Loucy (cell line): ENCODE data around the gene MIER2.
"Not testable (repeated sequence)": the region's sequence is repeated elsewhere in the genome, so short reads cannot be mapped to it uniquely, and the experiment has no call there.

Source experiments
- H2AFZ ChIP-seq: fragments of 200-600 bp; sonication (generic); 2 replicates; pipeline ENCODE4 v1.6.0; 2016; ENCODE audit warnings: antibody characterized with exemption, mild to moderate bottlenecking, low read length, moderate library complexity
- H3F3A ChIP-seq: fragments of 200-600 bp; 2 replicates; pipeline ENCODE4 v1.6.0; 2016; ENCODE audit warnings: antibody characterized with exemption, low read depth, mild to moderate bottlenecking
- H3K27me3 ChIP-seq: fragments of 200-600 bp; sonication (generic); 2 replicates; pipeline ENCODE4 v1.6.1; 2014; ENCODE audit warnings: low read length, mild to moderate bottlenecking; ENCODE audit not compliant: insufficient read depth, poor library complexity, severe bottlenecking
- H3K36me3 ChIP-seq: fragments of 200-600 bp; sonication (generic); 2 replicates; pipeline ENCODE4 v1.6.1; 2016; ENCODE audit warnings: low read length; ENCODE audit not compliant: insufficient read depth
- H3K4me1 ChIP-seq: fragments of 200-600 bp; sonication (generic); 2 replicates; pipeline ENCODE4 v1.5.1; 2014; ENCODE audit warnings: low read length, mild to moderate bottlenecking; ENCODE audit not compliant: insufficient read depth, poor library complexity, severe bottlenecking
- H3K4me2 ChIP-seq: fragments of 200-600 bp; sonication (generic); 2 replicates; pipeline ENCODE4 v1.6.0; 2014; ENCODE audit warnings: antibody characterized with exemption, low read length, low read depth, mild to moderate bottlenecking; ENCODE audit not compliant: poor library complexity, severe bottlenecking
- H3K4me3 ChIP-seq: fragments of 200-600 bp; sonication (generic); 2 replicates; pipeline ENCODE4 v1.5.1; 2014; ENCODE audit warnings: low read length, mild to moderate bottlenecking, mixed read lengths; ENCODE audit not compliant: poor library complexity, severe bottlenecking
- H3K79me2 ChIP-seq: fragments of 200-600 bp; sonication (generic); 2 replicates; pipeline ENCODE4 v1.6.1; 2014; ENCODE audit warnings: low read length; ENCODE audit not compliant: insufficient read depth
- H3K9ac ChIP-seq: fragments of 200-600 bp; sonication (generic); 2 replicates; pipeline ENCODE4 v1.6.0; 2014; ENCODE audit warnings: mild to moderate bottlenecking, low read depth, low read length, moderate library complexity; ENCODE audit not compliant: poor library complexity, severe bottlenecking
- H3K9me2 ChIP-seq: fragments of 200-600 bp; sonication (generic); replicated peaks from 2 replicates; pipeline ENCODE4 v1.6.1; 2016; ENCODE audit warnings: low read depth, low read length, mixed read lengths
- H3K9me3 ChIP-seq: fragments of 200-600 bp; sonication (generic); 2 replicates; pipeline ENCODE4 v1.6.1; 2014; ENCODE audit warnings: mild to moderate bottlenecking, antibody characterized with exemption, low read length, low read depth; ENCODE audit not compliant: insufficient read depth
- H4K20me1 ChIP-seq: fragments of 200-600 bp; sonication (generic); 2 replicates; pipeline ENCODE4 v1.6.0; 2014; ENCODE audit warnings: antibody characterized with exemption, low read length, mild to moderate bottlenecking; ENCODE audit not compliant: insufficient read depth, poor library complexity, severe bottlenecking
- EZH2phosphoT487 ChIP-seq: fragments of 200-600 bp; IDR thresholded peaks from 2 replicates; pipeline ENCODE4 v1.6.1; 2018; ENCODE audit warnings: antibody characterized with exemption, mild to moderate bottlenecking, moderate library complexity, borderline replicate concordance
- TF ChIP-seq, protein P1 (sequence below): fragments of 200-600 bp; sonication (generic); conservative IDR thresholded peaks from 2 replicates; pipeline ENCODE4 v1.5.1; 2014; ENCODE audit warnings: mild to moderate bottlenecking, antibody characterized with exemption, low read length

MIER2 gene

DNA sequence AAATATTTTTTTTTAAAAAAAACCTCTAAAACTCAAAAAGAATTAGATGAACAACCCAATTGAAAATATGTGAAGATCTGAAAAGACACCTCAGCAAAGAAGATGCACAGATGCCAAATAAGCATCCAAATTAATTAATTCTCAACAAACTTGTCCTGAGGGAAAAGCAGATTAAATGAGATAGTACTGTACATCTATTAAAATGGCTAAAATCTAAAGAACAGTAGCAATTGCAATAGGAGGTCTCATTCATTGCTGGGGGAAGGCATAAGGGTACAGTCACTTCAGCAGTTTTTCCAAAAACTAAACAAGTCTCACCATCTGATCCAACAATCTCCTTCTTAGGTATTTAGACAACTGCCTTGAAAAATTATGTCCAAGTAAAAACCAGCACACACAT lies 75.4 kb downstream of the MIER2 start:
- no peaks in the 10 kb centered on the region for H3K36me3 ChIP-seq
- no peaks in the 10 kb centered on the region for H3K4me1 ChIP-seq
- no peaks in the 10 kb centered on the region for H3K79me2 ChIP-seq
- no peak overlapping the region for H3K9ac ChIP-seq
- no peaks in the 10 kb centered on the region for H3F3A ChIP-seq
- TF ChIP-seq EZH2phosphoT487 = no peak
- TF ChIP-seq, protein P1, sequence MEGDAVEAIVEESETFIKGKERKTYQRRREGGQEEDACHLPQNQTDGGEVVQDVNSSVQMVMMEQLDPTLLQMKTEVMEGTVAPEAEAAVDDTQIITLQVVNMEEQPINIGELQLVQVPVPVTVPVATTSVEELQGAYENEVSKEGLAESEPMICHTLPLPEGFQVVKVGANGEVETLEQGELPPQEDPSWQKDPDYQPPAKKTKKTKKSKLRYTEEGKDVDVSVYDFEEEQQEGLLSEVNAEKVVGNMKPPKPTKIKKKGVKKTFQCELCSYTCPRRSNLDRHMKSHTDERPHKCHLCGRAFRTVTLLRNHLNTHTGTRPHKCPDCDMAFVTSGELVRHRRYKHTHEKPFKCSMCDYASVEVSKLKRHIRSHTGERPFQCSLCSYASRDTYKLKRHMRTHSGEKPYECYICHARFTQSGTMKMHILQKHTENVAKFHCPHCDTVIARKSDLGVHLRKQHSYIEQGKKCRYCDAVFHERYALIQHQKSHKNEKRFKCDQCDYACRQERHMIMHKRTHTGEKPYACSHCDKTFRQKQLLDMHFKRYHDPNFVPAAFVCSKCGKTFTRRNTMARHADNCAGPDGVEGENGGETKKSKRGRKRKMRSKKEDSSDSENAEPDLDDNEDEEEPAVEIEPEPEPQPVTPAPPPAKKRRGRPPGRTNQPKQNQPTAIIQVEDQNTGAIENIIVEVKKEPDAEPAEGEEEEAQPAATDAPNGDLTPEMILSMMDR = no peak
- H3K9me3 ChIP-seq = peaks cover 11% of the 10 kb centered on the region; the same call in 1 of the 2 replicates
- H2AFZ ChIP-seq = no peak overlapping the region
- no peaks in the 10 kb centered on the region for H3K27me3 ChIP-seq
- no peak overlapping the region for H3K4me3 ChIP-seq
- no peaks in the 10 kb centered on the region for H4K20me1 ChIP-seq
- H3K9me2 ChIP-seq = no peaks in the 10 kb centered on the region
- no peak overlapping the region for H3K4me2 ChIP-seq

DNA sequence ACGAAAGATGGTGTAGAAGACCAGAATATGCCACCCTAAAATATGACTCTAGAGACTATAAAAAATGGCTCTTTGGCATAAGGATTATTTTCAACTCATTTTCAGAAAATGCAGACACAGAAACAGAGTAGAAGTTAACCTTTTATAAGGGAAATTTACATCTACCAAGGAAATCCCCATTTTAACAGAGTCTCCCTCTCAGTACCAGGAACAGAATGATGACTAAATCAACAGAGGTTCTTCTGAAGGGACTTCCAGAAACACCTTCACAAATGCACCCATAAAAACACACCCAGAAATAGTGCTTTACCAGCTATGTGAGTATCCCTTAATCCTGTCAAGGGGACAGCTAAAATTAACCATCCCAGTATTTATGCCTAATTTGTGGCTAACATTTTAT lies 82.5 kb downstream of the MIER2 start:
- no peak overlapping the region for H3K9ac ChIP-seq
- no peak for TF ChIP-seq EZH2phosphoT487
- TF ChIP-seq, protein P1 = no peak
- no peak overlapping the region for H2AFZ ChIP-seq

DNA sequence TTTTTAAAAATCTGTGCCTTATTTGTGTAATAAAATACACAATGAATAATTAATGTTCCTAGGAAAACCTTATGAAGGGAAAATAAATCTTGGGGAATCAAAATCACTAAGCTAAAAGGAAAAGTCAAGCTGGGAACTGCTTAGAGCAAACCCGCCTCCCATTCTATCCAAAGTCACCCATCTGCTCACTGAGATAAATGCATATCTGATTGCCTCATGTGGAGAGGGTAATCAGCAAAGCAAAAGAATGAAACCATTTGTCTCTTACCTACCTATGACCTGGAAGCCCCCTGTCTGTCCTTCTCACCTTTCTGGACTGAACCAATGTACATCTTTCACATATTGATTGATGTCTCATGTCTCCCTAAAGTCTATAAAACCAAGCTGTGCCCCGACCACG lies 87.8 kb downstream of the MIER2 start:
- not testable (repeated sequence) for H4K20me1 ChIP-seq

More for the DNA sequence above, 82.5 kb downstream of the MIER2 start:
- Histone ChIP-seq H3F3A (no peaks in the 10 kb centered on the region), H3K4me2 (no peak overlapping the region), H3K79me2 (no peaks in the 10 kb centered on the region), H3K36me3 (no peaks in the 10 kb centered on the region), H4K20me1 (no peaks in the 10 kb centered on the region), H3K9me3 (peaks cover 3% of the 10 kb centered on the region; the same call in 1 of the 2 replicates), H3K9me2 (no peaks in the 10 kb centered on the region), H3K27me3 (no peaks in the 10 kb centered on the region), H3K4me1 (no peaks in the 10 kb centered on the region), H3K4me3 (no peak overlapping the region)

More for the DNA sequence above, 87.8 kb downstream of the MIER2 start:
- not testable (repeated sequence) for H2AFZ ChIP-seq, H3K36me3 ChIP-seq, H3K9me2 ChIP-seq, H3K9me3 ChIP-seq, H3K9ac ChIP-seq, H3K27me3 ChIP-seq, H3K4me2 ChIP-seq, H3K4me3 ChIP-seq, H3F3A ChIP-seq, H3K79me2 ChIP-seq, H3K4me1 ChIP-seq
